Epithelial cell of prostate (primary cell): ENCODE results near the gene NRP2.

Experiments used
- DNase-seq: peaks from one replicate; pipeline ENCODE4 v3.0.0-alpha.2; 2011; ENCODE audit warnings: low read depth, low spot score
- H3K27ac ChIP-seq: fragments of 450-650 bp; 2 replicates; pipeline ENCODE4 v1.5.1; 2017; ENCODE audit warnings: mild to moderate bottlenecking

Gene NRP2

GRCh38 chr2:205727174-205727573 lies 44.9 kb downstream of the NRP2 start:
- no peak for DNase-seq
- H3K27ac ChIP-seq: no peak overlapping the region

DNA sequence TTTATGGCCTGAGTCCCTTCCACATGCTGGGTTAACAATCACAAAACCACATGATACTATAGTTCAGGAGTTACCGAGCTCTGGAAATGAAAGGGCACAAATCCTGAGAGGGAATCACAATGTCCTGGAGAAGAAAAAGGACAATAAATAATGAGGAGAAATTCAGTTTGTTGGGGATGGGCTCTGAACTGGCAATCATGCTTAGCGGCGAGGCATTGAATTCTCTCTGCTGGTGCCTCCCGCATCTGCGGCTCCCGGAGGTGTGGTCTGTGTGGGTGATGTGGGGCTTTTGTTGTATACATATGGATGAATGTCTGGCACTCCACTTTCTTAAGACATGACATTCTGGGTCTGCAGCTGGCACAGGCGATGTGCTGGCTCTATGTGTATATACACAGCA lies 46.1 kb downstream of the NRP2 start:
- DNase-seq: no peak
- H3K27ac ChIP-seq: no peak overlapping the region

DNA sequence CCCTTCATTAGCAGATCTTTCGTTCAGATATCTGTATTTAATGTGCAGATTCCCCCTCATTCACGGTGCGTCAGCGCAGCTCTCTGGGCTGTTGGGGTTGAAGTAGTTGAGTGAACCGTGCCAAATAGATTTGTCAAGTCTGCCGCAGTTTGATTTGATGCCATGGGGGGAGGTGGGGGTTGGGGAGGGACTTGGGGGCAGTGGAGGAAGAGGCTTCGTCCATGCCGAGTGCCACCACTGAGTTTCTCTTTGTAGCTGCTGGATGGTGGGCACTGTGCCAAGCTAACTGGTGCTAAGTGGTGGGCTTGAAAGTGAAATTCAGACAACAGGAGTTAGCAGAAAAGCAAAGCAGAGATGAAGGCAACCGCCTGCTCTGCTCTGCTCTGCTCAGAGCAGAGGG lies 47.9 kb downstream of the NRP2 start:
- no peak for DNase-seq
- no peak overlapping the region for H3K27ac ChIP-seq

GRCh38 chr2:205730701-205731582 lies 48.6 kb downstream of the NRP2 start:
- H3K27ac ChIP-seq: no peak overlapping the region
- no peak for DNase-seq

DNA sequence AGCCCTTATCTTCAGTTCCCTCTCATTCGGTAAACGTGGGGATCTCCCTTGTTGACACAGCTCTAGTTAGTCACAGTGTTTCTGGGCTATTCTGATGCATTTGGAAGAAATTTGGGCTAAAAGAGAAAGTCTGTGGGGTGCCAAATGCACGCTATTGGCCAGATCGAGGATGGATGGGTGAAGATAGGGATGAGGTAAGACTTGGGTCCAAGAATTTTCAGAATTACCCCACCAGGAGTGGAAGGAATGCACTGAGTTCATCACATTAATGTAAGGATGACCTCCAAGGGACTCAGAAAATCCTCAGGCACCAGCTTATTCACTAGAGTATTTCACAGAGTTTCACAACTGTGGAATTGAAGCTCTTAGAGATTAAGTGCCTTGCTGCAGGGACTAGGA lies 49.3 kb downstream of the NRP2 start:
- DNase-seq: no peak
- no peak overlapping the region for H3K27ac ChIP-seq

DNA sequence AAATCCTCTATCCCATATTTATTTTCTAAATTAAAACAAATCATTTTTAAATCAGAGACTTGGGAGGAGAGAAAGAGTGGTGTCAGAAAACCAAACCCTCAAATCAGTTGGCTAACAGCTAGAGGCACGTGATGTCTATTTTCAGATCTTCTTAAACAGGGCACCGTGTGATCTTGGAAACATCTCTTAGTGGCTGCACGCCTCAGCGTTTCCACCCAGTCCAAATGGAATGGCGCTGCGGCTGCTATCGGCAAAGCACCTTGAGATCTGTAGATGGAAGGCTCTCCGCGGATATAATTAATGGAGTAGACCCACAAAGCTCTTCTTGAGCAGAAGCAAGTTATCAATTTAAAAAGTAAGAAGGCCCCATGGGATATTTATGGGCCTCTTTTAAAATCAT lies 50.0 kb downstream of the NRP2 start:
- DNase-seq: no peak
- H3K27ac ChIP-seq: no peak overlapping the region

- no peak for DNase-seq
- H3K27ac ChIP-seq: no peak overlapping the region
Observed at GRCh38 chr2:205733082-205733481, 50.8 kb downstream of the NRP2 start.

- H3K27ac ChIP-seq: no peak overlapping the region
- DNase-seq: no peak
Observed at GRCh38 chr2:205733648-205734047, 51.3 kb downstream of the NRP2 start.

DNA sequence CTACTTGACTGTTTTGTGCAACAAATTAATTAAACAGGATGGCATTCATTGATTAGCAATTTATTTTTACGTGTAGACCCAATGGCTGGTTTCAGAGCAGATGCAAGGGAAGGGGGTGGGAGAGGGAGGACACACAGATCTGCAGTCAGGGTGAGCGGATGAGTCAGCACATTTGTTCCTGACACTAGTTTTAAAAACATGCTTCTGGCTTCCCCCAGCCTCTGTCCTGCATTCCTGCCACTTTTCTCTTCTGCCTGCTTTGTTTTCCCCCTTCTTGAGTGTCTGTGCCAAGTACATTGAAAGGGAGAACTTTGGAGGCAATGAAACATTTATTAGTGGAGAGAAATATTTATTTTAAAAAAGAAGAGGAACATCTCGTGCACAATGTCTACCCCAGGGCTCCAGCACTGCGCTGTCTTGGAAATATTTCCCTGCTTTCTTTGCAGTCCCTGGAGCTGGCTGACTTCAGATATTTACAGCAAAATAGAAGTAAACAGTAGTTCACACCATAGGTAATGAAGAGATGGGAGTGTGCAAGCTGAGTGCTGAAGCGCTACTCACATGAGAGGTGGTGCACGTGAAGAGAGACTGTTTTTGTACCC lies 52.2 kb downstream of the NRP2 start:
- H3K27ac ChIP-seq: no peak overlapping the region
- no peak for DNase-seq

GRCh38 chr2:205738117-205738968 lies 56.0 kb downstream of the NRP2 start:
- H3K27ac ChIP-seq: no peak overlapping the region
- no peak for DNase-seq

GRCh38 chr2:205739620-205740019 lies 57.3 kb downstream of the NRP2 start:
- no peak for DNase-seq
- no peak overlapping the region for H3K27ac ChIP-seq

DNA sequence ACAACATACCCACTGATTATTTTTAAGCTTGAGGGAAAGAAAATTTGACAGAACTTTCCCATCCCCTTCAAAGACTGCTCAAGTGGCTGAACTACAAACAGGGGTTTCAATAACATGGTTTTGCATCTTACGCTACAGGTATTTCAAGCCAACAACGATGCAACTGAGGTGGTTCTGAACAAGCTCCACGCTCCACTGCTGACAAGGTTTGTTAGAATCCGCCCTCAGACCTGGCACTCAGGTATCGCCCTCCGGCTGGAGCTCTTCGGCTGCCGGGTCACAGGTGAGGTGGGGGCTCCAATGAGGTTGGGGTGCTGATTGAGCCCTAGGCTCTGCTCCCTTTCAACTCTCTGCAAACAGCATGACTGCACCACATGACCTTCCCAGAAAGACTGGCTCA lies 58.1 kb downstream of the NRP2 start:
- no peak for DNase-seq
- H3K27ac ChIP-seq: no peak overlapping the region

DNA sequence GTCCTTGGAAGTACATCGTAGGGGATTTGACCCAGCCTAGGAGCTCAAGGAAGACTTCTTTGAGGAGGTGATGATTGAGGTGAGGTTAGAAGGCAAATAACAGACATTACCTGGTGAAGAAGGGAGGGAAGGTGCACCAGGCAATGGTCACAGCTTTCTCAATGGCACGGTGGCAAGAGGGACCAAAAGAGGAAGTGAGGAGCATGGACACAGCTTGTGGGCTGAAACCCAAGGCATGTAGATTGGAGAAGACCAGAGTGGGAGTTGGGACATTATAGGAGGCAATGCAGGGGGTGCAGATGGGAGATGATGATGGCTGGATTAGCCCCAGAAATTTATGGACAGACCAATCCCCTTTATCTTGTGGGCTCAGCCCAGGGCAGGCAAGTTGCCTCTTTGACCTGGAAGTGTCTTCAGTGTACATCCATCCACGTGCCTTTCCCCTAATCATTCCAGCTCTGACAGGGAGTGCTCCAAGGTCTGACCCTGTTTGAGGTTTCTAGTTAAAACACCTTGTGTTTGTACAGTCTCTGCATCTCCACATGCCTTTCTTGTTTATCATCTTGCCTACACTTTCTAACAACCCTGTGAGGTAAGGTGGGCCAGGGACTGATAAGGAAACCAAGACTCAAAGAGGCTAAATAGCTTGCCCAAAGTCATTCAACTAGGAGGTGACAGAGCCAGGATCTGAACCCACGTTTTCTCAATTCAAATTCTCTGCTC lies 59.1 kb downstream of the NRP2 start:
- DNase-seq: no peak
- H3K27ac ChIP-seq: no peak overlapping the region

GRCh38 chr2:205743137-205743536 lies 60.8 kb downstream of the NRP2 start:
- DNase-seq: no peak
- no peak overlapping the region for H3K27ac ChIP-seq

GRCh38 chr2:205744074-205744591 lies 61.8 kb downstream of the NRP2 start:
- DNase-seq: no peak
- H3K27ac ChIP-seq: no peak overlapping the region

DNA sequence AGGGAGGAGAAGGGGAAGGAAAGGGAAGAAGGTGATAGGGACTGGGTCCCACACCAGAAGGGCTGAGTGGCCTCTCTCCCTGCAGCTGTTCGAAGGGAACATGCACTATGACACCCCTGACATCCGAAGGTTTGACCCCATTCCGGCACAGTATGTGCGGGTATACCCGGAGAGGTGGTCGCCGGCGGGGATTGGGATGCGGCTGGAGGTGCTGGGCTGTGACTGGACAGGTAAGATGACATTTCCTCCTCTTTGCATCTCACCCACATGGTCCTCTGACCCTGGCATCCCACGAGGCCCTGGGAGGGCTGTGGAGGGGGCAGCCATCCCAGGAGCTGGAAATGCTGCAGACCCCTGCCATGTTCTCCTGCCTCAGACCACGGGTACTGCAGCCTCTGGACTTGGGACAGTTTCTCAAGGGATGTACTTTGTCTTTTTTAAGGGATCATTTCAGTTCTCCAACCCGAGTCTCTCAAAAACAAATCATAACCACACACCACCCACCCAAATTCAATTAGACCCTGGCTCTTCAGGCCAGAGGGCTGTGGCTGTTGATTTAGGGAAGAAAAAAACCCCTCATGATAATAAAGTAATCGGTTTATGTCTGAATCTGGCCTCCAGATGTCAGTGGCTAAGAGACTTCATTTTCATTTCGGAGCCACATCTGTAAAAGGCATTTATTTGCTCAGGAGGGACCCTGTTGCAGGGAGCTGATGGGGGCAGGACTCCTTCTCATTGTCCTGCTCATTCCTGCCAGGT lies 63.5 kb downstream of the NRP2 start:
- no peak for DNase-seq
- peak overlapping the region; percentile 91 for H3K27ac ChIP-seq

DNA sequence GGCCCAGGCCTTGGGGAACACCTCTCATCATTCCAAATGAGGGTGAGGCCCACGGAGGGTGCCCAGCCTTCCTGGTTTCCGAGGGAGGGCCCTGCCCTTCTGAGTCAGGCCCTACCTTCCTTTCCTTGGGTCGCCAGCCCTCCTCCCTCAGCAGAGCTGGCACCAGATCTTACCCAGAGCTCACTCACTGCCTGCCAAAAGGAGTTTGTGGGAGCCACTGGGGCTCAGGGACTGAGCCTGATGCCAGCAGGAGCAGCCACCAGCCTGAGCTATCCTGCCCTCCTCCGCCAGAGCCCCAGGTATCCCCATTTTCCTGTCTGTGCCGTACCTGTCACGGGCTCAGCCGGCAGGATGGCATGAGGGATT lies 64.1 kb downstream of the NRP2 start:
- peak; percentile 64 for DNase-seq
- peak overlapping the region; percentile 91 for H3K27ac ChIP-seq

GRCh38 chr2:205747829-205748386 lies 65.6 kb downstream of the NRP2 start:
- H3K27ac ChIP-seq: peak overlapping the region; percentile 91
- no peak for DNase-seq

- peak overlapping the region; percentile 91 for H3K27ac ChIP-seq
Observed at GRCh38 chr2:205748639-205749038, 66.3 kb downstream of the NRP2 start.

More at GRCh38 chr2:205748639-205749038, 66.3 kb downstream of the NRP2 start:
- DNase-seq: peak; percentile 88
